Sigmoid colon (tissue), 7 donors: ENCODE data around the gene PNPLA8. TPM values are rescaled to one million over a fixed set of nuclear protein-coding genes. Genes with fewer than 3 reads are reported as not detected.

Experiments used
- DNase-seq: peaks from one replicate; pipeline ENCODE4 v3.0.0-alpha.2; 2019
- H3K27ac ChIP-seq, 4 donors: fragments of 200-600 bp; sonication (generic); one replicate each; pipeline ENCODE4 v1.5.1; 2016 to 2019; ENCODE audit warnings: mild to moderate bottlenecking in 1 of 4
- H3K27me3 ChIP-seq, 3 donors: fragments of 200-600 bp; sonication (generic); one replicate each; pipeline ENCODE4 v1.5.1; 2019; ENCODE audit warnings: mild to moderate bottlenecking in 1 of 3
- H3K36me3 ChIP-seq, 4 donors: fragments of 200-600 bp; sonication (generic); one replicate each; pipeline ENCODE4 v1.5.1; 2016 to 2019
- H3K4me1 ChIP-seq, 4 donors: fragments of 200-600 bp; sonication (generic); one replicate each; pipeline ENCODE4 v1.5.1; 2017 to 2019
- H3K4me3 ChIP-seq, 4 donors: fragments of 200-600 bp; sonication (generic); one replicate each; pipeline ENCODE4 v1.5.1; 2017 to 2019; ENCODE audit warnings: mild to moderate bottlenecking in 2 of 4, moderate library complexity in 1 of 4
- H3K9me3 ChIP-seq, 4 donors: fragments of 200-600 bp in 3 of 4; sonication (generic) in 3 of 4; one replicate each; pipeline versions ENCODE4 v1.5.1 to v1.6.1; 2013 to 2019
- CTCF ChIP-seq, 4 experiments: fragments of 450-650 bp in 3 of 4; fragments of 200-600 bp in 1 of 4; IDR thresholded peaks; one replicate each; pipeline ENCODE4 v1.5.1; 2016 to 2019; ENCODE audit warnings: antibody characterized with exemption in 4 of 4, mild to moderate bottlenecking in 3 of 4, moderate library complexity in 2 of 4
- EP300 ChIP-seq, 4 donors: sonication (generic); formaldehyde crosslinking; IDR thresholded peaks; one replicate each; pipeline ENCODE4 v1.6.1; 2017; ENCODE audit warnings: antibody characterized with exemption in 4 of 4
- POLR2A ChIP-seq, 2 donors: fragments of 450-650 bp; IDR thresholded peaks; one replicate each; pipeline ENCODE4 v1.6.1; 2016; ENCODE audit warnings: antibody characterized with exemption in 2 of 2, mild to moderate bottlenecking in 2 of 2, moderate library complexity in 2 of 2
- POLR2AphosphoS5 ChIP-seq, 4 donors: sonication (generic); formaldehyde crosslinking; IDR thresholded peaks; one replicate each; pipeline ENCODE4 v1.6.1; 2017; ENCODE audit warnings: antibody characterized with exemption in 4 of 4
- WGBS, 2 donors: extraction: QIAGEN DNeasy Blood & Tissue Kit; methylation state at CpG; one replicate each; pipeline ENCODE4 v1.1.7; 2013; 5-methylcytosine and 5-hydroxymethylcytosine counted together
- intact Hi-C: fragments of 100-400 bp; cut with DNase I; formaldehyde crosslinking; loops from one replicate; pipeline ENCODE4 v1.15.1; 2023
- polyA plus RNA-seq, 3 donors: library from polyadenylated mRNA; stranded (reverse); fragments of 200-250 nt; gene quantifications; one replicate each; pipeline ENCODE4 v1.2.3, GENCODE V29; 2013
- total RNA-seq, 4 donors: library from RNA; depleted of rRNA; stranded (reverse); fragments of >200 nt; gene quantifications; one replicate each; pipeline ENCODE4 v1.1.0, GENCODE V29; 2016
- donor health status: healthy with polysubstance abuse.
- donor health status: Bipolar disorder and iron deficiency.
- donor health status: healthy.

Gene PNPLA8
- total and polyA plus RNA-seq, 7 donors, result 12.0 to 42.9 (median 26.3) TPM

- 92 to 97% methylated on average over 4 of the region's 4 CpGs for WGBS, 2 donors
- Histone ChIP-seq H3K27ac (no peak overlapping the region), H3K4me3 (no peak overlapping the region), H3K36me3 (peaks cover 0 to 67% (median 8%) of the 10 kb centered on the region in 4 donors), H3K4me1 (no peaks in the 10 kb centered on the region), H3K9me3 (no peaks in the 10 kb centered on the region), H3K27me3 (no peaks in the 10 kb centered on the region)
- TF ChIP-seq EP300 (IDR thresholded peaks at IDR 0.05), result no peak
- no peak for TF ChIP-seq POLR2AphosphoS5 (IDR thresholded peaks at IDR 0.05)
- no peak for TF ChIP-seq POLR2A (IDR thresholded peaks at IDR 0.05)
- no peak for TF ChIP-seq CTCF (IDR thresholded peaks at IDR 0.05)
- intact Hi-C loops, result no loop called here
- DNase-seq, result no peak
These were observed 33.2 kb downstream of the PNPLA8 start for GRCh38 chr7:108492742-108493141.

- 94 to 98% methylated on average over 4 of the region's 4 CpGs for WGBS, 2 donors
- no peak overlapping the region for H3K4me3 ChIP-seq
- H3K4me1 ChIP-seq, result no peaks in the 10 kb centered on the region
- DNase-seq, result no peak
- intact Hi-C loops, result no loop called here
- TF ChIP-seq CTCF (IDR thresholded peaks at IDR 0.05), result no peak
- no peak for TF ChIP-seq POLR2A (IDR thresholded peaks at IDR 0.05)
- no peak for TF ChIP-seq EP300 (IDR thresholded peaks at IDR 0.05)
- no peak for TF ChIP-seq POLR2AphosphoS5 (IDR thresholded peaks at IDR 0.05)
- no peak overlapping the region for H3K27ac ChIP-seq
- H3K36me3 ChIP-seq, result peaks cover 0 to 58% (median 12%) of the 10 kb centered on the region in 4 donors
- no peaks in the 10 kb centered on the region for H3K9me3 ChIP-seq
- no peaks in the 10 kb centered on the region for H3K27me3 ChIP-seq
These were observed 37.0 kb downstream of the PNPLA8 start for GRCh38 chr7:108488768-108489538.

GRCh38 chr7:108487646-108488045 is 38.3 kb downstream of the PNPLA8 start:
- no peak for DNase-seq
- no peaks in the 10 kb centered on the region for H3K9me3 ChIP-seq
- intact Hi-C loops, result no loop called here
- no peak for TF ChIP-seq POLR2A (IDR thresholded peaks at IDR 0.05)
- TF ChIP-seq EP300 (IDR thresholded peaks at IDR 0.05), result no peak
- no peak for TF ChIP-seq CTCF (IDR thresholded peaks at IDR 0.05)
- no peak overlapping the region for H3K27ac ChIP-seq
- no peaks in the 10 kb centered on the region for H3K4me1 ChIP-seq
- no peaks in the 10 kb centered on the region for H3K27me3 ChIP-seq
- no peak overlapping the region for H3K4me3 ChIP-seq
- peaks cover 0 to 58% (median 12%) of the 10 kb centered on the region in 4 donors for H3K36me3 ChIP-seq

GRCh38 chr7:108486291-108486966 is 39.5 kb downstream of the PNPLA8 start:
- no peaks in the 10 kb centered on the region for H3K4me1 ChIP-seq
- no peaks in the 10 kb centered on the region for H3K9me3 ChIP-seq
- H3K27ac ChIP-seq, result no peak overlapping the region
- no peak overlapping the region for H3K4me3 ChIP-seq
- 89 to 92% methylated on average over 5 of the region's 5 CpGs for WGBS, 2 donors
- TF ChIP-seq POLR2AphosphoS5 (IDR thresholded peaks at IDR 0.05), result no peak
- no peak for TF ChIP-seq POLR2A (IDR thresholded peaks at IDR 0.05)
- TF ChIP-seq EP300 (IDR thresholded peaks at IDR 0.05), result no peak
- no peak for TF ChIP-seq CTCF (IDR thresholded peaks at IDR 0.05)
- DNase-seq, result no peak
- H3K27me3 ChIP-seq, result no peaks in the 10 kb centered on the region
- intact Hi-C loops, result no loop called here
- peaks cover 0 to 62% (median 15%) of the 10 kb centered on the region in 4 donors for H3K36me3 ChIP-seq
